GM04504 (cell line): ENCODE data around the gene ZNF224.

Experiments
- DNase-seq: peaks from one replicate; pipeline ENCODE4 v3.0.0-alpha.2; 2012; ENCODE audit warnings: low read depth

The ZNF224 gene

GRCh38 chr19:44131955-44132354 lies 37.8 kb downstream of the ZNF224 start:
- DNase-seq: no peak

DNA sequence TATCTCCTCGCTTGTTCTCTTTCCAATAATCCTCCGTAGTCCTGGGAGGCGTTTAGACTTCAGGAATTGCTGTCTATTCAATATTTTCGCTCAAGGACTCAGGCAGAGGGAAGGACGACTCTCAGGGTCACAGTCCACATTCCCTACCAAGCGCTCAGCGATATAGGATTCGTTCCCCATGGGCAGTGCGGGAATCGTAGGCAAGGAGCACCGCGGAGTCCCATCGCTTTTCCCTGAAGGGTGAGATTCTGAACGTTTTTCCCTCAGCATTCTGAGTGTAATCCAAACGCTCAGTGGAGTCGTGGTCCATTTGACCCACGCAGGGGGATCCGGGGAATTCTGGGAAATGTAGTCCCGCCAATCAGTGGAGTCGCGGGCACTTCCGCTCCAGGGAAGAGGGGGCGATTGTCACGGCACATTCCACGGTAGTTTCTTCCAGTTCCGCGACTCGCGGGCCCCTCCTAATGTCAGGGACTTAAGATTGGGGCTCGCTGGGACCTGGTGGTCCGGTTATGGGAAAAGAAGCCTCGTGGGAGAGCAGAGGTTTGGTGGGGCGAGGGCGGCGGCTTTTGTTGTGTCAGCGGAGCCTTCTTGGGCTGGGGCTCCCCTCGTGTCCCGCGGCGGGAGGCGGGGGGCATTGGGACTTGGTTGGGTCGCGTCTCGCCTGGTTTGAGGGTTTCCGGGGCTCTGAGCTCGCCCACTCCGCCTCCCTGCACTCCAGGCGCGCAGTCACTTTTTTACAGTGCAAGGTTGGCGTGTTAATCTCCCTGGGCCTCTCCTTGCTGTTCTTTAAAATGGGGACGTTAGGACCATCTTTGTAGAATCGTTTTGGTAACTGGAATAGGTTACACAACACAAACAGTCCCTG lies 47.3 kb downstream of the ZNF224 start, which contains the start of gene ZNF234:
TSS of gene ZNF234 (plus strand) at position 364 of the 868 bp plus-strand sequence. CDS start 3,079 bp downstream, outside the sequence.
- peak; percentile 60 for DNase-seq

DNA sequence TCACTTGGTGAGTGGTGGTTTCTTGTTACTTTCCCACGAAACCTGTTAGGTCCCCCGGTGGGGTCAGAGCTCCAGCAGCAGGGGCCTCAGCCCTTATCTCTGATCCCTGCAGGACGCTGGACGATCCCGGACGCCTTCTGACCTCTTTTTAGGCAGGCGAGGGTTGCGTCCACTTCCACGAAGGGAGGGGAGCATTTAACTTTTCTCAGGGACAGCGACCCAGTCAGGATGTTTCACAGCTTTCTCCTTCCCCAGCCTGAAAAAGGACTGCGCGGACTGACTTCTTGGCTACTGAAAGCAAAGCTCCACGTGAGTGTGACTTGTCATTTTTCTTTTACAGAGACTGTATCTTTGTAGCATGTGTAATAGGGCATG lies 47.9 kb downstream of the ZNF224 start:
- no peak for DNase-seq

DNA sequence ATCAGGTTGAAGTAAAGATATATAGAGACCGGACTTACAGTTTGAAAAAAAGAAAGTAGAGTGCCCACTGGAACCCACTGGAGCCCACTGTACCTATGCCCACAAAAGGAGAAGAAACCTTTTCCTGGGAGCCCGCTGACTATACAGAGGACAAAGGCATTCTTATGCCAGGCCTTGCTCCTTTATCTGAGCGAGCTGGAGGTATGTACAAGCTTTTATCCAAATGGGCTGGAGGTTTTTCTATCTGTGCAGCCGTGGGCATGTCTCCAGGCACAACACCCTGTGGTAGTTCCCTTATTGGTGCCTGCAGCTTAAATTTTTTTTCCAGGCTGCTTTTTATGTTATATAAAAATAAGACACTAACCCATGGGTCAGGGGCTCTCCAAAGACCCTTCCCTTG lies 55.6 kb downstream of the ZNF224 start:
- no peak for DNase-seq

- DNase-seq: no peak
Observed at GRCh38 chr19:44151491-44151890, 57.3 kb downstream of the ZNF224 start.

DNA sequence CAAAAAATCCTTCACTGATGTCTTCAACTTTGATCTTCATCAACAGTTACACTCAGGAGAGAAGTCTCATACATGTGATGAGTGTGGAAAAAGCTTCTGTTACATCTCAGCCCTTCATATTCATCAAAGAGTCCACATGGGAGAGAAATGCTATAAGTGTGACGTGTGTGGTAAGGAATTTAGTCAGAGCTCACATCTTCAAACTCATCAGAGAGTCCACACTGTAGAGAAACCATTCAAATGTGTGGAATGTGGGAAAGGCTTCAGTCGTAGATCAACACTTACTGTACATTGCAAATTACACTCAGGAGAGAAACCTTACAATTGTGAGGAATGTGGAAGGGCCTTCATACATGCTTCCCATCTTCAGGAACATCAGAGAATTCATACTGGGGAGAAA lies 62.3 kb downstream of the ZNF224 start:
- no peak for DNase-seq
